SW 1271 (cell line): ENCODE results near the gene SHC3.

Experiments
- DNase-seq, 2 experiments: peaks; one replicate each; lab custom pipeline; 2025; lab: John Stamatoyannopoulos, UW

SHC3 gene

DNA sequence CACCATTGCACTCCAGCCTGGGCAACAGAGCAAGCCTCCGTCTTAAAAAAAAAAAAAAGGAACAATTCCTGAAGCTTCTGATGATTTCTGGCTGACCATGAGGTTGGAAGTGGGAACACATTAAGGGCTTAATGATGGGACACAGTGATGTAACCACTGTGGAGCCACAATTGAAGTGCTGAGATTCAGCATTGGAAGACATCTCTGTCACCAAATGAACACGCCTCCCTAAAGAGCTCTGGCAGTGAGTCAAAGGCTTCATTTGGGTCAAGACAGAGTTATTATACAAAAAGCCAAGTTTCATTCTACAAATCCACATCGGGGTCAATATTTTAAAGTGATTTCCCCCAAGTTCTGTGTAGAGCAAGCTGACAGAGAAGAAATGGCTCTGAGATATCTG, 191.8 kb downstream of the SHC3 start:
- DNase-seq, result no peak

DNA sequence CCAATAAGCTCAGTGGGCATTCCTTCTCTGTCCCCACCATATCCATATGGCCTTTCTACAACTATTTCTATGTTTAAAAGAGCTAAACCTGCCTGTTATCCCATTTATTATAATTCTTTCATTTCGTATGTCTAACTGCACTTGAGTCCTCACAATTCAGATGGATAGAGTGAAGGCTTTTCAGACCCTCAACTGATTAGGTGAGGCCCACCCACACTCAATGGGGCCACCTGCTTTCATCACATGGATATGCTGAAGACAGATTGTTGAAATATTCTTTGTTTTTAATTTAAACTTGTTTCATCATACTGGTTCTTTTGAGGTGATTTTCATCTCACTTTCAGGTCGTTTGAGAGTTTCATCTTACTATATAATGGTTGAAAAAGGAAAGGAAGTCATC, 193.0 kb downstream of the SHC3 start:
- no peak for DNase-seq

DNA sequence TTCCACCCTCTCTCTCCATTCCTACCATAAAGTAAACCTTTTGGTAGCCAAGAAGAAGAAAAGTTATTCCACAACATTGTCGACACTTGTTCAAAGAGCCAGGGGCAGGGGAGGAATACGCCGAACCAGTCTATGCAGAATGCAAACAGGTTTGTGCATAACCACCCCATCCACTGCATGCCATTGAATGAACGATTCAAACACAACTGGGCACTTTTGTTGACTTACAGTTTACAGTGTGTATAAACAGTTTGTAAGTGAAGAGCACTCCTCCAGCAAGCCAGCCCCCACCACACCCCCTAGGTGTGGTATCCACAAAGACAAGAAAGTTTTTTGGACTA, 194.1 kb downstream of the SHC3 start:
- DNase-seq, result no peak

DNA sequence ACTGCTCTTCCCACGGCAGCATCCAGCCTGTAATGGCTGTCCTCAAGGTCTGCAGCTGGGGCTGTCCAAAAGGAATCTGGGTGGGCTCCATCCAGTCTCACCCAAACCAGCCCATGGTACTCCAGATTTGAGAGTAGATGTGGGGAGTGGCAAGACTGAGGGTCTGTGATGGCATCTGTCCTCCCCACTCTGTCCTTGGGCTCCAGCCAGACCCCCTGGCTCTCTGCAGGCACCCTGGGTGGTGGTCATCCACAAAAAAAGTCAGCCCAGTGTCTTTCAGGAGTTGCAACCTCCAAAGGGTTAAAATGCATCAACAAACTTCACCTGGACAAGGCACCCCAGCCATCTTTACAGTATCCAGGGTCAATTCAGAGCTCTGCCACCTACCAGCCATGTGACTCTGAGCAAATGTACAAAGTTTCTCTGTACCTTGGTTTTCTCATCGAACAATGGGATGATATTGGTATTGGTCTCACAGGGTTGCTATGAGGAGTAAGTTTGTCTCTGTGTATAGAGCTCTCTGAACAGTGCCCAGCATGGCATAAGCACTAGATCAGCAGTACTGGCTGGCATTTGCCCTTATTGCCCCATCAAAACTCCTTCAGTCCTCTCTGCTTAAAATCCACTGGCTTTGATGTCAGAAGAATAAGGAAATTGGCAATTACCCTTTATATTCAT, 194.6 kb downstream of the SHC3 start:
- DNase-seq, result no peak

DNA sequence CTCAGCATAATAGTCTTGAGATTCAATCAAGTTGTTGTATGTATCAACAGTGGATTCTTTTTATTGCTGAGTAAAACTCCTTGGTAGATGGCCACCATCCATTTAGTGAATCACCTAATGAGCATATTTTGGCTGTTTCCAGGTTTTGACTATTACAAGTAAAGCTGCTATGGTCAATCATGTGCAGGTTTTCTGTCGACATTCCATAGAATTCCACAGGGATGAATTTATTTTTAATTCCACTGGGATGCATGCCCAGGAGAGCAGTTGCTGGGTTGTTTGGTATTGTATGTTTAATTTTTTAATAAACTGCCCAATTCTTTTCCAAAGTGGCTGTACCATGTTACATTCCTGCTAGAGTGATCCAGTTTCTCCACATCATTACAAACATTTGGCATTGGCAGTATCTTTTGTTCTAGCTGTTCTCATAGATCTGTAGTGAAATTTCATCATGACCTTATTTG, 197.8 kb downstream of the SHC3 start:
- no peak for DNase-seq

DNA sequence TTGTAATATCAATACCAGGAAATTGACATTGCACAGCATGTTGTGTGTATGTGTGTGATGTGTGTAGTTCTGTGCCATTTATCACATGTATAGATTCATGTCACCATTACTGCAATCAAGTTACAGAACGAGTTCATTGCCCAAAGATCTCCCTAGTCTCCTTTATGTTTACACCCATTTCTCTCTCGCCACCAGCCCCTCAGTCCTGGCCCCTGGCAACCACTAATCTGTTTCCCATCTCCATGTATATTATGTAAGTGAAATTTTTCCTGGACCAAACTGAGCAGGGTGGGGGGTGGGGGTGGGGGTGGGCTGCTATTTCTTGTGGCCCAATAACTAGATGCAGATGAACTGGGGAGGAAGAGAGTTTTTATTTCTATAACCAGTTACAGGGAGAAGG, 198.8 kb downstream of the SHC3 start:
- DNase-seq, result no peak

DNA sequence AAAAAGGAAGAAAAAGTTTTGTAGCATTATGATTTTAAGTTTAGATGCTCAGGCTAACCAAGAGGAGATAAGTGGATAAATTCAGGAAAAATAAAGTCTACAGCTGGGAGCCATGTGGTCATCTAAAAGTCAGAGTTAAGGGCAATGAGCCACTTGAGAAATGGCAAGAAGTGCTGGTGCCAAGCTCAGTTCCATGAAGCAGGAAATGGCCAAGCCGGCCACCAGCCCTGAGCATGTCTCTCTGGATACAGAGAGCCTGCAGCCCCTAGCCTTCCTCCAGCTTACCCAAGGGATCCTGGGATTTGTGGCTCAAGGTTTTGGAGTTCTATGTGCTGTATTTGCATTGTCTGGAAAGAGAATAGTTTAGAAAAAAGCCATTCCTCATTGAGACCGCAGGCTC, 199.6 kb downstream of the SHC3 start:
- no peak for DNase-seq

DNA sequence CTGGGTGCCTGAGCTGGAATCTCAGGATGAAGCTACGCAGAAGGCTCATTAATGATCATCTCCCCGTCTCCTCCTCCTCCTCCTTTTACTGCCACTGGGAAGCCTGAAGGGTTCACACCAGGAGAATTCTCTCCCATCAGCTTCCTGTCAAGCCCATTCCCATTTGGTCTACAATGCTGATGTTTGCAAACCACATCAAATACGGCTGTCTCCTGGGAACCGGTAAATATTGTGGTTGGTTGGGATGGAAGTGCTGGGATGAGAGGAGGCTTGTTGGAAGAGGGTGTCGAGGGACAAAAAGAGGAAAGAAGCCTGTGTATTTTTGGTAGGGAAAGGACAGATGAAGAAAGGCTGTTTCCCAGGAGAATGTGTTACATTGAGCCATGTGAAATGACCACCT, 200.6 kb downstream of the SHC3 start:
- no peak for DNase-seq

DNA sequence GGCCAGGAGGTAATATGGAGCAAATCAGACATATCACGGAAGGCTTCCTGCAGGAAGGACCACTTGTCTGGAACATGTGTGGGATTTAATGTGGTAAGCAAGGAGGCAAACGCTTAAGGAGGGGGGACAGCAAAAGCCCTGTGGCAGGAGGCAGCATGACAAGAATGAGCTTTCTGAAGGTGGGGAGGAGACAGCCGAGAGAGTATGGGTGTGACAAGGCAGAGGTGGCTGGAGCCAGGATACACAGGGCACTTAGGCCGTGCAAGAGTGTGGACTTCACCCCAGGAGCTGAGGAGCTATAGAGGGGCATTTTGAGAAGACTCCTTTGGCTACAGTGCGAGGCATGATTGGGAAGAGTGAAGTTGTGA, 201.7 kb downstream of the SHC3 start:
- no peak for DNase-seq

DNA sequence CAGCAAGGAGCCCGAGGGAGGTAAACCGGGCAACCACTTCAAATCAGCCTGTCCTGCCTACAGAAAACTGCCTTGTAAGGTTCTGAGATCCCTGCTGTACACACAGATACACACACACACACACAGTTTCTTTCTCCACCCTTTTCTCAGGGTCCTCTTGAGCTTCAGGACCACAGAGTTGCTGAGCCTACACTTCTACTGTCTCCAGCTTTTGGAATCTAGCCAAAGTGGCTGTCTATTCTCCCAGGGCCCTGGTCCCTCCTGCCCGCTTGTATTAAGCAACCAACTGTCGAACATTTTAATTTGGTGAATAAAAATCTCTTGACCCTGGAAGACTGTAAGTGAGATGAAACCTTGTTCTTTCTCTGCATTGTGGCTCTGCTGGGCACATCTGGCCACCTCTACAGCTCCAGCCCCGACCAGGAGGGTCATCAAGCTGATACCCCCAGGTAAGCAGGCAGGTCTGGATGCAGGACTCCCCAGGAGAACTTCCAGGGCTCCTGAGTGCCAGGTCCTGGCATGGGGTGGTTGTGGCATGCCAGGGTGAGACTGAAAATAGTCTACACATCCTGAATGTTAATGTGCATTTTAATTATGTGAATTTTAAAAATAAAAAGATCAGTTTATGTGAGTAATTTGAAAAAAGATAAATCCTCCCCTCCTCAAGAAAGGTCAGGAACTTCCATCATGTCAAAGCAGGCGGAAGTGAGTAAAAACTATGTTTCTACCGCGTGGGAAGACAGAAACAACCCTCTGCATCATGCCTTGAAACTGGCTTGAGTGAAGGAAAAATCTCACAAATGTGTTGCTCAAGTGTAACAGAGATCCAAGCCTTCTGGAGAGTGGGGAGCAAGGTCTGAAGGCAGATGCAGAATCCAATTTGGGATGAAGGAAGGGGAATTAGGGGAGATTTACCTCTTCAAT, 202.4 kb downstream of the SHC3 start:
- DNase-seq, result no peak

DNA sequence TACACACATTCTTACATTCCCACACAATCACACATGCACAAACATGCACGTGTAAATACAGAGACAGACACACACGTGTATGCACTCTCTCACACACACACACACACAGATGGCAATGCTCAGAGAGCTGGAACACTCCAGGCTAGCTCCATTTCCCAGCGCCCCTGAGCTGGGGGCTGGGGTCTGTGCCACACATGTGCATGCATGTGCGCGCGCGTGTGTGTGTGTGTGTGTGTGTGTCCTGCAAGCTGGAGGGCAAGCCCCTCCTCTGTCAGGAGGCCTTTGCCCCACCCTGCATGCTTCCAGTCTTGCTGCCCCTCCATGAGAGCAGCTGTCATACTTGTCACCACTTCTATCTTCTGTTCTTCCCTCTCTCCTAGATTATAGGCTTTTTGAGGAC, 204.0 kb downstream of the SHC3 start:
- DNase-seq, result no peak

DNA sequence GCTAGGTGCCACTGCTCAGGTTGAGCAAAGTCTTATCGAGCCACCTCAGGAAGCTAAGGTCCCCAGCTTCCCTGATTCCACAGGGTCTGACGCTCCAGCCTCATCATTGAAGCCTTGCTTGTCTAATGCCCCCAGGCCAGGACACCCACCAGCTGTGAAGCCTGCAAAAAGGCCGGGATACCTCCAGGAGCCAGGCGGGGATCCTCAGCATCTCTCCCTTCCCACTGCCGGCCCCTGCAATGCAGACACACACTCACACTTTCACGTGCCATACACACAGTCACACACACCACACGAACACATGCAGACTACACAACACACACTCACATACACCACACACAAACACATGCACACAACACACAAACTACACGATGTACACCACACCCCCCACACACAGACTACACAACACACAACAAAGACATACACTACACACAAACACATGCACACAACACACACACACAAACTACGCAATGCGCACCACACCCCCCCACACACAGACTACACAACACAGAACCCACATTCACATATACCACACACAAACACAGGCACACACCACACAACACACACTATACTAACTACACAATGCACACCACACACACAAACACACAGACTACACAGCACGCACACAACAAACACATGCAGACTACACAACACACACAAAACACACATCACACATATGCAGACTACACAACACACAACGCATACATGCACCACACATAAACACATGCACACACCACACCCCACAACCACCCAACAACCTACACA, 205.2 kb downstream of the SHC3 start:
- DNase-seq, result no peak

DNA sequence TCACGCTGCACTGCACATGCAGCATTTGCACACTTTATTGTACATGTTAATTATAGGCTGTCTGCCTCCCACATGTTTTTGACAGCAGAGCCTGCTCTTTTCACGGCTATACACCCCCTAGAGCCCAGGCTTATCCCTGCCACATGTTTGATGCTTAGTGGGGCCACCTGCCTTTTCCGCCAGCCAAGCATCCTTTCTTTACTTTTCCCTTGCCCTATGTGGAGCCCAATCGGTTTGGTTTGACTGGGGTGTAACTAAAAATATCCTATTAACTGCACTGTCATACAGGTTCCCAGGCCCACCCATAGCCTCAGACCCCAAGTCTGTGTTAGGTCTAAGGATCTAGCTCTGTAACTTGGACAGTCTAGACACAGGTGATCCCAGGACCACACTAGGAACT, 206.2 kb downstream of the SHC3 start:
- no peak for DNase-seq

DNA sequence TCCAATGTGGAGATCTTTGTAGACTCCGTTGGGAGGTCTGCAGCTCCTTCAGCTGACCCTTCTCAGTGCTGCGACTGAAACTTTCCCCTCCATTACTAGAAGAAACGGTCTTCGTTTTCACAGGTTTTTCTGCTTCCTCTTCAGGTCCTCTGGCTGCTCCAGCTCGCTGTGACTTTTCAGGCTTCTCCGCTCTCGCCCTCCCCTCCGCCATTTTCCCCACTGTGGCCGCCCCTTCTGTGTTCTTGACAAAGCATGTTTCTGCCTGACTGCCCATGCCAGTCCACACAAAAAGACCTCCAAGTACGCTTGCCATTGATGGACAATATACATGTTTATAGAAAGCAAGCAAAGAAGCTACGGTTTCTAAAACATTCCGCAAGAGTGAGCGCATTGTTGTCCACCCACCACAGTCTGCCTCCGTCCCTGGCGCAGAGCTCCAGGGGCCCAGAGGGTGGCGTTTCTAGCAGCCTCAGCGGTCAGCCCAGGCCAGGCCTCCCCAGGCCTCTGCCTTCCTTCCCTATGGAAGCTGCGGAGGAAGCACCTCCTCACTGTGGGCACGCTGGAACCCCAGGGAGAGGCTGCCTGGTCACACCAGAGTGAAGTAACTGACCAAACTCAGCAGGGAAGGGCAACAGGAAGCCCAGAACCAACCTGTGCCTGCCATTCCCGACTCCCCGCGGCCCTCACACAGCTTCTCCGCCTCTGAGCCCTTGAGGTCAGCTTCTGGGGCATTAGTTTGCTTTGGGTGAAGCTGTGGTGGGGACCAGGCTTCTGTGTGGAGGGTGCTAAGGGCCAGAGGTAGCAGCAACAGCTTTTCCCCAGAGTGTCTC, 207.3 kb downstream of the SHC3 start:
- no peak for DNase-seq

DNA sequence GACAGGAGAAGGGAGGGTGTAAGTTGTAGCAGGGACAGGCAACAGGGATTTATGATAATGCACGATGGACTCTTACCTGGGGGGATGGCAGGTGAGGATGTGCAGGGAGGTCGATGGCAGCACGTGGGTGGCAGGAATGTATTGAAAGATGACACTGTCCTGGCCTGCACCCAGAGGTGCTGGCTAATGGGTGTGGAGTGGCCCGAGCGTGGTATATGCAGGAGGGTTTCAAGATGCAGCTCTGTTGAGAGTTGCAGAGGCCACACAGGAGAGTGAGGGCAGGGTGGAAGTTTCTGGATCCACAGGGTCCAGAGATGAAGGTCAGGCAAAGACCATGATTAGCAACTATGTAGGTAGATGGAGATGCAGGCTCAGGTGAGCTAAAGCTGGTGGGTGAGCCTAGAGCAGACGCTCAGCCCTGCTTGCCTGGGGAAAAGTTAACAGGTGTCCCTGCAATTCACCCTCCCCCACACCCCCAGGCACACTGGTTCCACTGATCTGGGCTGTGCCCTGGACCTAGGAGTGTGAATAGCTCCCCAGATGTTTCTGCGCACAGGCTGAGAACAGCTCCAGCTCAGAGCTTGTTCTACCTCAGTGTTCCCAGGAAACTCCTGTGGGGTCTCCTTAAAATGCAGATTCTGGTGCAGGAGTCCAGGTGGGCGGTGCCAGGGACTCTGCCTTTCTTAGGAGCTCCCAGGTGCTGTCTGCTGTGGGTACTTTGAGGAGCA, 208.8 kb downstream of the SHC3 start:
- DNase-seq, result no peak

DNA sequence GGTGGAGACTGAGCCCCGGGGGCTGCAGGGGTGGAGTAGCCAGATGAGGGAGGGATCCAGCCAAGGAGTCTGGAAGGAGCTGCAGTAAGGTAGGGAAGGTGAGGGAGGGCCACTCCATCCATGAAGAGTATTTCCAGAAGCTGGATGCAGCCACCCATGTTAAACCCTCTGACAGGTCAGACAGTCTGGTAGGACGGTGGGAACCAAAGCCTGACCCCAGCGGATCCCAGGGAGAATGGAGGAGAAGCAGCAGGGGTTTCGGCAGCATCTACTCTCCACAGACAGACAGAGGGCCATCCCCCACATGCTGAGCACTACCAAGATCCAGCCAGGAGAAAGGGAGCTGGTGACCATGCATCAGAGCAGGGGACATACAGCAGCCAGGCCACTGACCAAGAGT, 209.8 kb downstream of the SHC3 start:
- no peak for DNase-seq

DNA sequence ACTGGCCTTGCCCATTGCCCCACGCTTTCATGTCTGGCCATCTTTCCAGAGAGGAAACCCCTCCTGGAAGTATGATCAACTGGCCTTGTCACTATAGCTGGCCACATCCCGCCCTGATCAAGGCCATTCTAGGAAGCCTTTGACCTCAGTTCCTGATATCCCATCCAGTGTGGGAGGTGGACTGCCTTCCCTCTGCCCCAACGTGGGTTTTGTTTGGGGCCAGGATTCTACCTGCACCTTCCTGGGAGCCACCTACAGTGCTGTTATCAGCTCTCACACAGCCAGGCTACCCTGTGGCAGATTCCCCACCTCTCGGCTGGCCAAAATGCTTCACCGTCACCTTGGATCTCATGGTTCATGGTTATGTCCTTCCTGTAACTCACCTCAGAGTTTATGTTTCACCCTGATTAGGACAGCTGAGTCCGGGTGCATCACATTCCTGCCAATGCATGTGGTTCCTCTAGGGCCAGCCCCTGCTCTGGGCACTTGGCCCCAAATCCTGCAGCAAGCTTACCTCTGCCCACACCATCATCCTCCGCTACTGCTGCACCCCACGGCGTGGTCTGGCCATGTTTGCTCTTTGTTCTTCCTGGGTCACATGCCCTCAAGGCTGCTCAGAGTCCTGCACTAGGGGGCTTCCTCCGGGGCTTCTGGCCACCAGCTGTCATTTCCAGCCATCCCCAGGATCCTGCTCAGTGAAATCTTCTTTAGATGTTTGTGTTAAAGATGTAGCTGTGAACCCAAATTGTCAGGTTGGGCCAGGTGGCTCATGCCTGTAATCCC, 211.5 kb downstream of the SHC3 start:
- no peak for DNase-seq

DNA sequence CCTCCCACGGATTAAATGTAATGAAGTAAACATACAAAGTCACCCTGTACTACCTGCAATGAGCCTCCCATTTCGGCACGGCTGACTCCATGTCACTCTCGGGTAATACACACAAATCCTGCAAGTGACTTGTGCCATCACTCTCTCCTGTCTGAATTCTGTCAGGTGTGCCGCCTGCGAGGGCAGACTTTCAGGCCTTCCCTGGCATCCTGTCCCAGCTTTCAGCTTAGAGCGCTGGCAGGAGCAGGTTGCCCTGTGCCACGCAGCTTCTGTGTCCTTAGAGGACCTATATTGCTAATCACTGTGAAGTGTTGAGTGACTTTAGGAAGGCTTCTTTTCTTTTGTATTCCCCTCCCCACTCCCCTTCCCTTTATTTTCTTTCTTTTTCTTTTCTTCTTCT, 213.1 kb downstream of the SHC3 start:
- no peak for DNase-seq

DNA sequence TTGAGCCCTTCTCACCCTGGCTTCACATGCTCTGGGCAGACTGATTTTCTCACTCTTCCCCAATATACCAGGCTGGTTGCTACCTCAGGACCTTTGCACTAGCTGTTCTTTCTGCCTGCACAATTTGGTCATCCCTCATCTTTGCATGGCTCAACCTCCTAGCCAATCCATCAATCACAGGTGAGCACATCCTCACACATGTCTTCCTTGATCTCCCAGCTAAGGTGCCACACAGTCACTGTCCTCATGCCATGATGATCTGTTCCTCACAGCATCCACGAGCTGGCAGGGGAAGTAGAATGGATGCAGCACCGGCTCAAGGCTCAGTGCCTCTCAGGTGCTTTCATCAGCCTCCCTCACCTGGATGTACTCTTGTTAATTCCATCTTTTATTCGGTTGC, 218.0 kb downstream of the SHC3 start:
- no peak for DNase-seq

DNA sequence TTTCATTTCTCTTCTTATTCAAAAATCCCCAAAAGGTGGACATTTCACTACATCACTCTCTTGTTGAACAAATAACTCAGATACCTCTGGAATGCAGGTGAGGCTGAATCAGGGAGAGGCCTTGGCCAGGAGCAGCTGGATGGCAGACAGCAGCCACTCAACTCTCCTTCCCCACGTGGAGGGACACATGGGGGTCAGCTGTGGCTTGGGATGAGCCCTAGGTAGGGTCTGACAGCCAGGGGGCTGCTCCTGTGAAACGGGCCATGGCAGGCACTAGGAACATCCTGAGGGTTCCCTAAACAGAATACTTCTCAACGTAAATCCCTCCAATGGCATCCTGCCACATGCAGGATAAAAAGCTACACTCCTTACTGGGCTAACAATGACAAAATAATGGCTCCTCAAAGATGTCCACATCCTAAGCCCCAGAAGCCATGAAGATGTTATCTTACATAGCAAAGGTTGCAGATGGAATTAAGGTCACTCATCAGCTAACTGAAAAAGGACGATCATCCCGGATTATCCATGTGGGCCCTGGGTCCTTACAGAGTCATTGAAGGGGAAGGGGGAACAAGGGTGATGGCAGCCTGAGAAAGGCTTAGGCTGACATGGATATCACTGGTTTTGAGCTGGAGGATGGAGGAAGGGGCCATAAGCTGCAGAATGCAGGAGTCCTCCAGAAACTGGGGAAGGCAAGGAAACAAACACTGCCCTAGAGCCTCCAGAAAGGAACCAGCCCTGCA, 218.7 kb downstream of the SHC3 start:
- DNase-seq, result no peak
